Fibroblast of gingiva (primary cell): ENCODE results near the gene STRN3.
"Not testable (repeated sequence)": the region's sequence is repeated elsewhere in the genome, so short reads cannot be mapped to it uniquely, and the experiment has no call there.

ENCODE experiments used
- DNase-seq: peaks from one replicate; pipeline ENCODE4 v3.0.0-alpha.2; 2011; ENCODE audit warnings: low read depth

STRN3 gene

GRCh38 chr14:30969796-30970195, 56.4 kb downstream of the STRN3 start:
- DNase-seq, result not testable (repeated sequence)

GRCh38 chr14:30967364-30968098, 58.6 kb downstream of the STRN3 start:
- not testable (repeated sequence) for DNase-seq

GRCh38 chr14:30966415-30967363, 59.5 kb downstream of the STRN3 start:
- no peak for DNase-seq

GRCh38 chr14:30965861-30966260, 60.3 kb downstream of the STRN3 start:
- DNase-seq, result not testable (repeated sequence)

GRCh38 chr14:30962537-30962936, 63.6 kb downstream of the STRN3 start:
- DNase-seq, result not testable (repeated sequence)

- no peak for DNase-seq
Observed at GRCh38 chr14:30961330-30961729, 64.8 kb downstream of the STRN3 start.

GRCh38 chr14:30960216-30960615, 66.0 kb downstream of the STRN3 start:
- DNase-seq, result no peak

- DNase-seq, result no peak
Observed at GRCh38 chr14:30958555-30959407, 67.4 kb downstream of the STRN3 start.

GRCh38 chr14:30957813-30958370, 68.3 kb downstream of the STRN3 start:
- no peak for DNase-seq

- no peak for DNase-seq
Observed at GRCh38 chr14:30949651-30950050, 76.5 kb downstream of the STRN3 start.

GRCh38 chr14:30943694-30944093, 82.5 kb downstream of the STRN3 start:
- no peak for DNase-seq

- no peak for DNase-seq
Observed at GRCh38 chr14:30940886-30941285, 85.3 kb downstream of the STRN3 start.

- no peak for DNase-seq
Observed at GRCh38 chr14:30938617-30939016, 87.6 kb downstream of the STRN3 start.

- DNase-seq, result no peak
Observed at GRCh38 chr14:30935445-30935844, 90.7 kb downstream of the STRN3 start.

- not testable (repeated sequence) for DNase-seq
Observed at GRCh38 chr14:30933937-30934336, 92.2 kb downstream of the STRN3 start.

GRCh38 chr14:30928462-30928861, 97.7 kb downstream of the STRN3 start:
- DNase-seq, result no peak

GRCh38 chr14:30925254-30925653, 100.9 kb downstream of the STRN3 start:
- DNase-seq, result no peak

- DNase-seq, result no peak
Observed at GRCh38 chr14:30921788-30922187, 104.4 kb downstream of the STRN3 start.

GRCh38 chr14:30921305-30921704, 104.9 kb downstream of the STRN3 start:
- no peak for DNase-seq

- DNase-seq, result no peak
Observed at GRCh38 chr14:30915596-30915995, 110.6 kb downstream of the STRN3 start.

- no peak for DNase-seq
Observed at GRCh38 chr14:30914812-30915211, 111.4 kb downstream of the STRN3 start.

- no peak for DNase-seq
Observed at GRCh38 chr14:30908826-30909225, 117.4 kb downstream of the STRN3 start.
